Kidney epithelial cell (primary cell): Measurements from ENCODE around the gene MAPK10. TPM values are rescaled to one million over a fixed set of nuclear protein-coding genes. Genes with fewer than 3 reads are reported as not detected.
"Not testable (repeated sequence)": the region's sequence is repeated elsewhere in the genome, so short reads cannot be mapped to it uniquely, and the experiment has no call there.

Experiments
- DNase-seq: peaks from one replicate; pipeline ENCODE4 v3.0.0-alpha.2; 2010; ENCODE audit warnings: low read depth
- H3K27me3 ChIP-seq: 2 replicates; pipeline ENCODE4 v1.6.0; 2011; ENCODE audit warnings: low read length; ENCODE audit not compliant: control insufficient read depth, insufficient read depth
- H3K36me3 ChIP-seq: 2 replicates; pipeline ENCODE4 v1.5.1; 2011; ENCODE audit warnings: low read length; ENCODE audit not compliant: control insufficient read depth, insufficient read depth
- H3K4me3 ChIP-seq: 2 replicates; pipeline ENCODE4 v1.5.1; 2011; ENCODE audit warnings: low read depth, mild to moderate bottlenecking, control low read depth, low read length
- total RNA-seq: library from RNA; depleted of rRNA; stranded (reverse); fragments of >200 nt; gene quantifications from 2 replicates; pipeline ENCODE4 v1.2.3, GENCODE V29; 2015
- TF ChIP-seq, protein P1 (sequence below): IDR thresholded peaks from 2 replicates; pipeline ENCODE4 v1.5.1; 2011; ENCODE audit warnings: mild to moderate bottlenecking, moderate library complexity, low read length, control low read depth, inconsistent platforms; ENCODE audit not compliant: insufficient read depth, poor library complexity, severe bottlenecking

MAPK10 gene
- total RNA-seq, 1 donor from 2014 or later: 2.7 TPM

DNA sequence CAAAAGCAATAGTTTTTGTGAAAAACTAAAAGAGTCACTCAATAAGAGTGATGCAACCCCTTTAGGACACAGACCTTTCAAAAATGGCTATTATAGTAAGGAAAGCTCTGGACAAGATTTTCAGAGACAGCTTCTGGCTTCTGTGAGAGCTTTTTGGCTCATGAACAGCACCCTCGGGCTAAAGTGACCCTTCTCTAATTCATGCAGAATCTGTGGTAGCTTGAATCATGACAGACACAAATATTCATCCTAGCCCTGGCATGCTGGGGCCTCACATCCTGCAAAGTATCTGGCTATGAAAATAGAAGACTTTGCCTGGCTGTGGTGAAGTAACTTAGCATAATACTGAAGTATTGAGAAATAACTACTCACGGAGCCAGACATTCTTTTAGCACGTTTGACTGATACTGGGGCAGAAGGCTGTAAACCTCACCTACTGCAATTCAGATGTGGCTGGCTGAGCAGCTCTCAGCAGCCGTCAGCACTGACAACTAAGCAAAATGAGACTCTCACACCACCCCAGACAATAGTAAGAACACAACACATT, 327.3 kb downstream of the MAPK10 start:
- H3K36me3 ChIP-seq: no peaks in the 10 kb centered on the region
- no peak for DNase-seq
- no peaks in the 10 kb centered on the region for H3K27me3 ChIP-seq
- TF ChIP-seq, protein P1, sequence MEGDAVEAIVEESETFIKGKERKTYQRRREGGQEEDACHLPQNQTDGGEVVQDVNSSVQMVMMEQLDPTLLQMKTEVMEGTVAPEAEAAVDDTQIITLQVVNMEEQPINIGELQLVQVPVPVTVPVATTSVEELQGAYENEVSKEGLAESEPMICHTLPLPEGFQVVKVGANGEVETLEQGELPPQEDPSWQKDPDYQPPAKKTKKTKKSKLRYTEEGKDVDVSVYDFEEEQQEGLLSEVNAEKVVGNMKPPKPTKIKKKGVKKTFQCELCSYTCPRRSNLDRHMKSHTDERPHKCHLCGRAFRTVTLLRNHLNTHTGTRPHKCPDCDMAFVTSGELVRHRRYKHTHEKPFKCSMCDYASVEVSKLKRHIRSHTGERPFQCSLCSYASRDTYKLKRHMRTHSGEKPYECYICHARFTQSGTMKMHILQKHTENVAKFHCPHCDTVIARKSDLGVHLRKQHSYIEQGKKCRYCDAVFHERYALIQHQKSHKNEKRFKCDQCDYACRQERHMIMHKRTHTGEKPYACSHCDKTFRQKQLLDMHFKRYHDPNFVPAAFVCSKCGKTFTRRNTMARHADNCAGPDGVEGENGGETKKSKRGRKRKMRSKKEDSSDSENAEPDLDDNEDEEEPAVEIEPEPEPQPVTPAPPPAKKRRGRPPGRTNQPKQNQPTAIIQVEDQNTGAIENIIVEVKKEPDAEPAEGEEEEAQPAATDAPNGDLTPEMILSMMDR: no peak
- H3K4me3 ChIP-seq: no peak overlapping the region

DNA sequence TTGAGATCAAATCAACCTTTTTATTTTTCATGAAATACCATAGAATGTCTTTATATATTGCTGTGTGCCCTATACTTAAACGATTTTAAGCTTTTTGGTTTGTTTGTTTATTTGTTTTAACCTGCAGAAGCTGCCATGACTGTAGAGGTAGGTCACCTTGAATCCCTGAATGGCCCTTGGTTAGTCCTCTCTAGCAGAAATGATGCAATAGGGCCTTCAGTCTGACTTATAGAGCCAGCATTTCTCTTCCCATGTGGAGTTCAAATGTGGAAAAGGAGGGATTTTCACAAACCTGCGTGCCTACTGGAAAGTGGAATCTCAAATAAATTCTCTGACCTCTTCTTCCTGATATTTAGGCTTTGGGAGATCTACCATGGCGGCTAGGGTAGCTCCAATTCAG, 327.9 kb downstream of the MAPK10 start:
- H3K4me3 ChIP-seq: no peak overlapping the region
- no peaks in the 10 kb centered on the region for H3K27me3 ChIP-seq
- DNase-seq: no peak
- no peaks in the 10 kb centered on the region for H3K36me3 ChIP-seq
- TF ChIP-seq, protein P1: no peak

DNA sequence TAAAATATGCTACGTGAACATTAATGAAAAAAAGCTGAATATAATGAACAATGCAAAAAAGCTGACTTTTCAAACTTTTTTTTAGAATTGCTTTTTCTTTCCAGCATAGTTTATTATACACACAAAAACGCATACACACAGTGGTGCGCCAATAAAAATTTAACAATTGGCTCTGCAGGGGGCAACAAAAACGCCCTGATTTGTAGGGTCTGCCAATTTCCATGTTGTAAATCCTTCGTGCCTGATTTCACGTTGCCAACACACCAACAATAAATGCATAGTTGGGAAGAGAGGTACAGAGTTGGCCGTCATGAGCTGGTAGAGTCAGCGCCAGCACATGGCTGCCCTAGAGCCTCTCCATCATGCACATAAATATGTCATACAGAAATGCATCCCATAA, 333.1 kb downstream of the MAPK10 start:
- TF ChIP-seq, protein P1: no peak
- Histone ChIP-seq H3K27me3 (no peaks in the 10 kb centered on the region), H3K36me3 (no peaks in the 10 kb centered on the region), H3K4me3 (no peak overlapping the region)
- DNase-seq: no peak

DNA sequence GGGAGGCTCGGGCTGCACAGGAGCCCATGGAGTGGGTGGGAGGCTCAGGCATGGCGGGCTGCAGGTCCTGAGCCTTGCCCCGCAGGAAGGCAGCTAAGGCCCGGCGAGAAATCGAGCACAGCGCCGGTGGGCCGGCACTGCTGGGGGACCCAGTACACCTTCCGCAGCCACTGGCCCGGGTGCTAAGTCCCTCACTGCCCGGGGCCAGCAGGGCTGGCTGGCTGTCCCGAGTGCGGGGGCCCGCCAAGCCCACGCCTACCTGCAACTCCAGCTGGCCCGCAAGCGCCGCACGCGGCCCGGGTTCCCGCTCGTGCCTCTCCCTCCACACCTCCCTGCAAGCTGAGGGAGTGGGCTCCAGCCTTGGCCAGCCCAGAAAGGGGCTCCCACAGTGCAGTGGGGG, 338.2 kb downstream of the MAPK10 start:
- not testable (repeated sequence) for H3K27me3 ChIP-seq, H3K4me3 ChIP-seq, DNase-seq, H3K36me3 ChIP-seq

DNA sequence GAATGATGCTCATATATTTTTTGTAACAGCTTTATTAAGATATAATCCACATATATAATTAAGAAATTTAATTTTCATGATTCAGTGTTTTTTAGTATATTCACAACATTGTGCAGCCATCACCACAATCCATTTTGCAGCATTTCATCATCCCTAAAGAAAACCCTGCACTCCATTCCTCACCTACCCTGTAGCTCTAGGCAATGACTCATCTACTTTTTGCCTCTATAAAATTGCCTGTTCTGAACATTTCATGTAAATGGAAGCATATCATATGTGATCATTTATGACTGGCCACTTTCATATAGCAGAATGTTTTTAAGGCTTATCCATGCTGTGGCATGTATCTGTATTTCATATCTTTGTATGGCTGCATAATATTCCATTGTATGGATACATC, 339.9 kb downstream of the MAPK10 start:
- no peaks in the 10 kb centered on the region for H3K27me3 ChIP-seq
- DNase-seq: no peak
- H3K4me3 ChIP-seq: no peak overlapping the region
- TF ChIP-seq, protein P1: no peak
- no peaks in the 10 kb centered on the region for H3K36me3 ChIP-seq

DNA sequence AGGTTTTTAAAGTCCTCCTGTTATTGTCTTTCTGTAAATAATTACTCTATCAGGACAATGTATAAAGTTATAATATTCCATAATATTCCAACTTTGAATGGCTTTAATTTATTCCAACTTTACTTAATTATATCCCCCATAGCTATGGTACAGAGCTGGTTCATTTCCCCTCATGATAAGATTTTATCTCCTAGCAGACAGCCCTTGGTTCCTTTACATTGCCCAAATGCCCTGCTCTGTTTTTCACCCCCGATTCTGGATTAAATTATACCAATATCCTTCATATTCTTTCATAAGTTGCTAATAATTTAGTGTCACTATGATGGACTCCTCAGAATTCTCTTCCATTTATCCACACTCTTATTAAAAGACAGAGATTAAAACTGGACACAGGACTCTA, 340.5 kb downstream of the MAPK10 start:
- Histone ChIP-seq H3K4me3 (no peak overlapping the region), H3K27me3 (no peaks in the 10 kb centered on the region)
- DNase-seq: no peak

More for the DNA sequence above, 340.5 kb downstream of the MAPK10 start:
- H3K36me3 ChIP-seq: no peaks in the 10 kb centered on the region
- TF ChIP-seq, protein P1: no peak
